Loucy (cell line): ENCODE measurements around the gene BMP6.

ENCODE experiments used
- H2AFZ ChIP-seq: fragments of 200-600 bp; sonication (generic); 2 replicates; pipeline ENCODE4 v1.6.0; 2016; ENCODE audit warnings: antibody characterized with exemption, mild to moderate bottlenecking, low read length, moderate library complexity
- H3F3A ChIP-seq: fragments of 200-600 bp; 2 replicates; pipeline ENCODE4 v1.6.0; 2016; ENCODE audit warnings: antibody characterized with exemption, low read depth, mild to moderate bottlenecking
- H3K27me3 ChIP-seq: fragments of 200-600 bp; sonication (generic); 2 replicates; pipeline ENCODE4 v1.6.1; 2014; ENCODE audit warnings: low read length, mild to moderate bottlenecking; ENCODE audit not compliant: insufficient read depth, poor library complexity, severe bottlenecking
- H3K36me3 ChIP-seq: fragments of 200-600 bp; sonication (generic); 2 replicates; pipeline ENCODE4 v1.6.1; 2016; ENCODE audit warnings: low read length; ENCODE audit not compliant: insufficient read depth
- H3K4me1 ChIP-seq: fragments of 200-600 bp; sonication (generic); 2 replicates; pipeline ENCODE4 v1.5.1; 2014; ENCODE audit warnings: low read length, mild to moderate bottlenecking; ENCODE audit not compliant: insufficient read depth, poor library complexity, severe bottlenecking
- H3K4me2 ChIP-seq: fragments of 200-600 bp; sonication (generic); 2 replicates; pipeline ENCODE4 v1.6.0; 2014; ENCODE audit warnings: antibody characterized with exemption, low read length, low read depth, mild to moderate bottlenecking; ENCODE audit not compliant: poor library complexity, severe bottlenecking
- H3K4me3 ChIP-seq: fragments of 200-600 bp; sonication (generic); 2 replicates; pipeline ENCODE4 v1.5.1; 2014; ENCODE audit warnings: low read length, mild to moderate bottlenecking, mixed read lengths; ENCODE audit not compliant: poor library complexity, severe bottlenecking
- H3K79me2 ChIP-seq: fragments of 200-600 bp; sonication (generic); 2 replicates; pipeline ENCODE4 v1.6.1; 2014; ENCODE audit warnings: low read length; ENCODE audit not compliant: insufficient read depth
- H3K9ac ChIP-seq: fragments of 200-600 bp; sonication (generic); 2 replicates; pipeline ENCODE4 v1.6.0; 2014; ENCODE audit warnings: mild to moderate bottlenecking, low read depth, low read length, moderate library complexity; ENCODE audit not compliant: poor library complexity, severe bottlenecking
- H3K9me2 ChIP-seq: fragments of 200-600 bp; sonication (generic); replicated peaks from 2 replicates; pipeline ENCODE4 v1.6.1; 2016; ENCODE audit warnings: low read depth, low read length, mixed read lengths
- H3K9me3 ChIP-seq: fragments of 200-600 bp; sonication (generic); 2 replicates; pipeline ENCODE4 v1.6.1; 2014; ENCODE audit warnings: mild to moderate bottlenecking, antibody characterized with exemption, low read length, low read depth; ENCODE audit not compliant: insufficient read depth
- H4K20me1 ChIP-seq: fragments of 200-600 bp; sonication (generic); 2 replicates; pipeline ENCODE4 v1.6.0; 2014; ENCODE audit warnings: antibody characterized with exemption, low read length, mild to moderate bottlenecking; ENCODE audit not compliant: insufficient read depth, poor library complexity, severe bottlenecking
- EZH2phosphoT487 ChIP-seq: fragments of 200-600 bp; IDR thresholded peaks from 2 replicates; pipeline ENCODE4 v1.6.1; 2018; ENCODE audit warnings: antibody characterized with exemption, mild to moderate bottlenecking, moderate library complexity, borderline replicate concordance
- TF ChIP-seq, protein P1 (sequence below): fragments of 200-600 bp; sonication (generic); conservative IDR thresholded peaks from 2 replicates; pipeline ENCODE4 v1.5.1; 2014; ENCODE audit warnings: mild to moderate bottlenecking, antibody characterized with exemption, low read length

BMP6 gene

DNA sequence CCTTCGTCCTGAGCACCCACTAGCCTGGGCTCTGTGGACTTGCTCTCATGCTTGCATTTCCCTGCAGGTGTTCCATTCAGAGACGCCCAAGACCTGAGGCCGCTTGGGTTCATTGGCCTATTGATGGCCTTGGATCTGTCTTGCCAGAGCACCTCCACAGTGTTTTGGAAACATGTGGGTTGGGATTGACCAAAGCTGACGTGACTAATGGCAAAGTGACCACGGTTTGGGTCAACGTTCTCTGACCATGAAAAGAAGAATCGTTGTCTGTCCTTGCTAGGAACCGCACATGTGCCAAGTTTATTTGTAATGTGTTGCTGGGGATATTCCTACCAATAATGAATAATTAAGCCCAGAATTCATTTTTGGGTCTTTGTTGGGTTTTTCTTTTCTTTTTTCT lies 29.8 kb upstream of the BMP6 start:
- no peak for TF ChIP-seq EZH2phosphoT487
- TF ChIP-seq, protein P1, sequence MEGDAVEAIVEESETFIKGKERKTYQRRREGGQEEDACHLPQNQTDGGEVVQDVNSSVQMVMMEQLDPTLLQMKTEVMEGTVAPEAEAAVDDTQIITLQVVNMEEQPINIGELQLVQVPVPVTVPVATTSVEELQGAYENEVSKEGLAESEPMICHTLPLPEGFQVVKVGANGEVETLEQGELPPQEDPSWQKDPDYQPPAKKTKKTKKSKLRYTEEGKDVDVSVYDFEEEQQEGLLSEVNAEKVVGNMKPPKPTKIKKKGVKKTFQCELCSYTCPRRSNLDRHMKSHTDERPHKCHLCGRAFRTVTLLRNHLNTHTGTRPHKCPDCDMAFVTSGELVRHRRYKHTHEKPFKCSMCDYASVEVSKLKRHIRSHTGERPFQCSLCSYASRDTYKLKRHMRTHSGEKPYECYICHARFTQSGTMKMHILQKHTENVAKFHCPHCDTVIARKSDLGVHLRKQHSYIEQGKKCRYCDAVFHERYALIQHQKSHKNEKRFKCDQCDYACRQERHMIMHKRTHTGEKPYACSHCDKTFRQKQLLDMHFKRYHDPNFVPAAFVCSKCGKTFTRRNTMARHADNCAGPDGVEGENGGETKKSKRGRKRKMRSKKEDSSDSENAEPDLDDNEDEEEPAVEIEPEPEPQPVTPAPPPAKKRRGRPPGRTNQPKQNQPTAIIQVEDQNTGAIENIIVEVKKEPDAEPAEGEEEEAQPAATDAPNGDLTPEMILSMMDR: no peak
- Histone ChIP-seq H3K4me1 (no peaks in the 10 kb centered on the region), H2AFZ (no peak overlapping the region), H3K9ac (no peak overlapping the region), H3K27me3 (no peaks in the 10 kb centered on the region), H3K79me2 (no peaks in the 10 kb centered on the region), H3F3A (no peaks in the 10 kb centered on the region), H3K9me3 (no peaks in the 10 kb centered on the region), H3K4me2 (no peak overlapping the region), H3K36me3 (no peaks in the 10 kb centered on the region), H4K20me1 (no peaks in the 10 kb centered on the region), H3K4me3 (no peak overlapping the region), H3K9me2 (no peaks in the 10 kb centered on the region)

DNA sequence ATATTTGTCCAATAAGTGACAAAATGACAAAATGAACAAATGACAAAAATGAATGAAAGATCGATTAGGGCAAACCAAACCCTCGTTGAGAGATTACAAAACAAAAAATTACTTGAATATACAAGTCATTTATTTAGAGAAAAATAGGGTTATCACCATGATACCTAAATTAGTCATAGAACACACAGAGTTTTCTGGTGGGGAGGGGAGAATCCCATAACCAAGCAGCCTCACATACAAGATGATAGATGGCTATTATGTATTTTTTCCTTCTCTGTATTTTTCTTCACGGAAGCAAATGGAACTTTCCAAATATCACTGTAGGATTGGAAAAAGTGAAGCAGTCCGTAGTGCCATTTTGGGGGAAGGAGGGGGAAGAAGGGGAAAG lies 28.5 kb upstream of the BMP6 start:
- Histone ChIP-seq H4K20me1 (no peaks in the 10 kb centered on the region), H3K9me2 (no peaks in the 10 kb centered on the region), H2AFZ (no peak overlapping the region), H3K79me2 (no peaks in the 10 kb centered on the region), H3K4me2 (no peak overlapping the region), H3K36me3 (no peaks in the 10 kb centered on the region), H3K4me1 (no peaks in the 10 kb centered on the region), H3K4me3 (no peak overlapping the region), H3F3A (no peaks in the 10 kb centered on the region), H3K9ac (no peak overlapping the region), H3K27me3 (no peaks in the 10 kb centered on the region), H3K9me3 (no peaks in the 10 kb centered on the region)
- TF ChIP-seq, protein P1: no peak
- TF ChIP-seq EZH2phosphoT487: no peak

DNA sequence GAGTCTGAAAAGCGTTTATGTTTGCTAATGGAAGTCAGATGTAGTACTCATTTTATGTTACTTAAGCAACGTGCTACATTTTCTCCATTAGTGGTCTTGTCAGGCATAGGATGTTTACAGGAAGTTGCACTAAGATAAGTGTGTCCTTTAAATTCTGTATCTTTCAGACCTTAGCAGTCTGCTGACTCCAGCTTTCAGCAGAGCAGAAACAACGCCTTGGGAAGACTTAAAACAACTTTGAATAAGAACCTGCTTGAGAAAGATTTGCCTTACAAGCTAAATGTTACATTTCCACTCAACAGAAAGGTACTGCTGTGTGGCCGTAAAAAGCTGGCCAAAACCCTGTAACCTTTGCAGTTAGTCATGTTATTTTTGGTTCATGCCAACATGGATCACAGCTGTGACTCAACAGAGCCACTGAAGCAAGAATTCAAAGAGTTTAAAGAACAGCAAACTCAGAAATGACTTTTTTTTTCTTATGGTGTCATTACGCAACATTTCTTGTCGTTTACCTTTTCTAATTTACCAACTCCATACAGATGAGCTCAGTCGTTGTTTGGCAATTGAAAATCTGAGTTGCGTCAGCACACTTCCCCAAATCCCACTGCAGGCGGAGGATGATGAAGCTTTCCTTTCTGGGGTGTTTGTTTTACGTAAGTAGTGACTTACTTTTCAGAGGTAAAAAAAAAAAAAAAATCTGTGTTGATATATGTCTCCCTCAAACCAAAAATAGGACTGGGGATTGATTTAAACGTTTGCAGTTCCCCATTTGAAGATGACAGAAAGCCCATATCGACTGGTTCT lies 27.9 kb upstream of the BMP6 start:
- Histone ChIP-seq H3K9ac (no peak overlapping the region), H3K4me2 (no peak overlapping the region), H3F3A (no peaks in the 10 kb centered on the region), H3K4me1 (no peaks in the 10 kb centered on the region), H4K20me1 (no peaks in the 10 kb centered on the region), H3K9me2 (no peaks in the 10 kb centered on the region), H2AFZ (no peak overlapping the region), H3K4me3 (no peak overlapping the region), H3K27me3 (no peaks in the 10 kb centered on the region), H3K79me2 (no peaks in the 10 kb centered on the region), H3K36me3 (no peaks in the 10 kb centered on the region), H3K9me3 (no peaks in the 10 kb centered on the region)
- TF ChIP-seq, protein P1: no peak
- TF ChIP-seq EZH2phosphoT487: no peak
